Panc1 (cell line): ENCODE results near the gene TMEM164.

Source experiments
- CTCF ChIP-seq: fragments of 450-650 bp; IDR thresholded peaks from 2 replicates; pipeline ENCODE4 v1.5.1; 2017; ENCODE audit warnings: mild to moderate bottlenecking
- POLR2AphosphoS5 ChIP-seq: IDR thresholded peaks from 2 replicates; pipeline ENCODE4 v1.6.1; 2012; ENCODE audit warnings: mild to moderate bottlenecking, low read depth, low read length, moderate library complexity
- REST ChIP-seq, 2 experiments: IDR thresholded peaks; 2 replicates each; pipeline ENCODE4 v1.6.1; 2011 to 2012; ENCODE audit warnings: low read depth in 2 of 2, control low read depth in 1 of 2, low read length in 1 of 2, mild to moderate bottlenecking in 1 of 2, moderate library complexity in 1 of 2; ENCODE audit not compliant: insufficient read depth in 1 of 2
- SIN3A ChIP-seq: IDR thresholded peaks from 2 replicates; pipeline ENCODE4 v1.6.1; 2012; ENCODE audit warnings: low read depth, mild to moderate bottlenecking, low read length, moderate library complexity, borderline replicate concordance; ENCODE audit not compliant: insufficient read depth

- TF ChIP-seq CTCF (no peak), POLR2AphosphoS5 (no peak), REST (IDR thresholded peaks at IDR 0.05; ENCODE audit: insufficient read depth in 1 of 2, low read depth in 2 of 2, low read length in 1 of 2) (no peak), SIN3A (no peak)
Observed at GRCh38 chrX:110043506-110043905, 40.6 kb downstream of the TMEM164 start.
